ENCODE measurements around the gene MSH4.
"Not testable (repeated sequence)": the region's sequence is repeated elsewhere in the genome, so short reads cannot be mapped to it uniquely, and the experiment has no call there.

Gene MSH4

GRCh38 chr1:75796376-75797272 lies at the start of gene MSH4:
Gene MSH4, plus strand, starts transcription at chr1:75796882. Its CDS starts 104 bp downstream, at chr1:75796986.
- DNase-seq, result no peak

GRCh38 chr1:75757210-75757609 lies 39.5 kb upstream of the MSH4 start:
- not testable (repeated sequence) for DNase-seq

- not testable (repeated sequence) for DNase-seq
These were observed 38.1 kb upstream of the MSH4 start for GRCh38 chr1:75758543-75758942.

- no peak for DNase-seq
These were observed 32.5 kb upstream of the MSH4 start for GRCh38 chr1:75764057-75764655.

GRCh38 chr1:75765697-75766355 lies 30.9 kb upstream of the MSH4 start:
- DNase-seq, result no peak

- DNase-seq, result no peak
These were observed 28.7 kb upstream of the MSH4 start for GRCh38 chr1:75768016-75768415.

GRCh38 chr1:75770761-75771160 lies 25.9 kb upstream of the MSH4 start:
- DNase-seq, result no peak

GRCh38 chr1:75771978-75772377 lies 24.7 kb upstream of the MSH4 start:
- DNase-seq, result no peak

- not testable (repeated sequence) for DNase-seq
These were observed 18.9 kb upstream of the MSH4 start for GRCh38 chr1:75777812-75778211.

- DNase-seq, result not testable (repeated sequence)
These were observed 18.0 kb upstream of the MSH4 start for GRCh38 chr1:75778694-75779093.

GRCh38 chr1:75780183-75780582 lies 16.5 kb upstream of the MSH4 start:
- DNase-seq, result not testable (repeated sequence)

GRCh38 chr1:75783920-75784319 lies 12.8 kb upstream of the MSH4 start:
- not testable (repeated sequence) for DNase-seq

- DNase-seq, result no peak
These were observed 11.2 kb upstream of the MSH4 start for GRCh38 chr1:75785320-75785982.

- peak; percentile 91 to 96 for DNase-seq
These were observed 10.5 kb upstream of the MSH4 start, which contains the start of gene RABGGTB for GRCh38 chr1:75785983-75786853. Gene RABGGTB, plus strand, starts transcription at chr1:75786256. Its CDS starts 16 bp downstream, at chr1:75786272.

GRCh38 chr1:75786901-75787493 lies 9.7 kb upstream of the MSH4 start:
- no peak for DNase-seq

GRCh38 chr1:75787524-75787923 lies 9.2 kb upstream of the MSH4 start:
- no peak for DNase-seq

- DNase-seq, result no peak
These were observed 6.7 kb upstream of the MSH4 start for GRCh38 chr1:75789988-75790387.

- DNase-seq, result no peak
These were observed 5.7 kb upstream of the MSH4 start for GRCh38 chr1:75791022-75791421.

GRCh38 chr1:75792091-75792490 lies 4.6 kb upstream of the MSH4 start:
- no peak for DNase-seq

GRCh38 chr1:75794382-75794781 lies 2.3 kb upstream of the MSH4 start:
- DNase-seq, result no peak

- DNase-seq, result no peak
These were observed 934 bp upstream of the MSH4 start for GRCh38 chr1:75795703-75796193.

- no peak for DNase-seq
These were observed 549 bp downstream of the MSH4 start for GRCh38 chr1:75797273-75797588.

All from NCI-H526 (cell line).